Ectodermal cell (in vitro differentiated cells): ENCODE data around the gene RBM4B.
"Not testable (repeated sequence)": the region's sequence is repeated elsewhere in the genome, so short reads cannot be mapped to it uniquely, and the experiment has no call there.

Experiments
- H3K27ac ChIP-seq: 2 replicates; pipeline ENCODE4 v1.7.0; 2013; ENCODE audit warnings: mild to moderate bottlenecking, low read depth, low read length; ENCODE audit not compliant: insufficient read depth, poor library complexity, severe bottlenecking
- H3K27me3 ChIP-seq: 2 replicates; pipeline ENCODE4 v1.7.0; 2013; ENCODE audit warnings: mild to moderate bottlenecking, low read length; ENCODE audit not compliant: insufficient read depth, control insufficient read depth, poor library complexity, severe bottlenecking
- H3K36me3 ChIP-seq: one replicate; pipeline ENCODE4 v1.7.0; 2013; ENCODE audit warnings: low read length; ENCODE audit not compliant: control insufficient read depth, insufficient read depth
- H3K4me1 ChIP-seq: one replicate; pipeline ENCODE4 v1.7.0; 2013; ENCODE audit warnings: low read length; ENCODE audit not compliant: control insufficient read depth, insufficient read depth
- H3K4me3 ChIP-seq: 2 replicates; pipeline ENCODE4 v1.7.0; 2013; ENCODE audit warnings: low read depth, low read length, control low read depth; ENCODE audit not compliant: insufficient read depth
- H3K9me3 ChIP-seq: 2 replicates; pipeline ENCODE4 v1.7.0; 2013; ENCODE audit warnings: mild to moderate bottlenecking, low read length, moderate library complexity; ENCODE audit not compliant: control insufficient read depth
- WGBS, 2 experiments: methylation state at CpG; one replicate each; pipeline ENCODE4 v1.1.7; 2013; ENCODE audit warnings: missing lambda C conversion rate in 2 of 2; 5-methylcytosine and 5-hydroxymethylcytosine counted together

Gene RBM4B

GRCh38 chr11:66643745-66644437 lies 33.8 kb downstream of the RBM4B start:
- WGBS, 2 experiments = 95 to 96% methylated on average over 24 of the region's 24 CpGs
- H3K36me3 ChIP-seq = peaks cover 60% of the 10 kb centered on the region
- no peak overlapping the region for H3K27ac ChIP-seq
- peaks cover 43% of the 10 kb centered on the region for H3K4me1 ChIP-seq
- H3K4me3 ChIP-seq = peak overlapping the region; percentile 20
- H3K27me3 ChIP-seq = no peaks in the 10 kb centered on the region
- H3K9me3 ChIP-seq = no peaks in the 10 kb centered on the region

- Histone ChIP-seq H3K4me3 (peak overlapping the region; percentile 79), H3K27me3 (no peaks in the 10 kb centered on the region), H3K9me3 (no peaks in the 10 kb centered on the region), H3K4me1 (peaks cover 43% of the 10 kb centered on the region), H3K27ac (no peak overlapping the region), H3K36me3 (peaks cover 53% of the 10 kb centered on the region)
- 88 to 94% methylated on average over 3 of the region's 3 CpGs for WGBS, 2 experiments
Observed at GRCh38 chr11:66641834-66642233, 35.9 kb downstream of the RBM4B start.

DNA sequence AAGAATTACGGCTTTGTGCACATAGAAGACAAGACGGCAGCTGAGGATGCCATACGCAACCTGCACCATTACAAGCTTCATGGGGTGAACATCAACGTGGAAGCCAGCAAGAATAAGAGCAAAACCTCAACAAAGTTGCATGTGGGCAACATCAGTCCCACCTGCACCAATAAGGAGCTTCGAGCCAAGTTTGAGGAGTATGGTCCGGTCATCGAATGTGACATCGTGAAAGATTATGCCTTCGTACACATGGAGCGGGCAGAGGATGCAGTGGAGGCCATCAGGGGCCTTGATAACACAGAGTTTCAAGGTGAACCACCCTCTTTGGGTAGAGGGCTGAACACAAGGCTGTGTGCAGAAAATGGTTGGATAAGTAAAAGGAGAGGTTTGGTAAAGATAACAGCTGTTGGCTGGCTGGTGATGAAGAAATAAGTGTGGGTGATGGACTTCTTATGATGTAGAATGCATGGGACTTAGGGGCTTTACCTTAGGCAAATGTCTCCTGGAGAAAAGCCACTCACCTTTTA lies 37.8 kb downstream of the RBM4B start:
- peak overlapping the region; percentile 79 for H3K4me3 ChIP-seq
- peaks cover 33% of the 10 kb centered on the region for H3K36me3 ChIP-seq
- H3K27me3 ChIP-seq, H3K27ac ChIP-seq, H3K9me3 ChIP-seq: not testable (repeated sequence)
- H3K4me1 ChIP-seq = peaks cover 43% of the 10 kb centered on the region
- WGBS, 2 experiments = 86 to 87% methylated on average over 8 of the region's 10 CpGs

- no peaks in the 10 kb centered on the region for H3K9me3 ChIP-seq
- WGBS, 2 experiments = 9 to 15% methylated on average over 26 to 27 of the region's 27 CpGs
- peak overlapping the region; percentile 79 for H3K4me3 ChIP-seq
- peaks cover 37% of the 10 kb centered on the region for H3K4me1 ChIP-seq
- H3K27ac ChIP-seq = peak overlapping the region; percentile 93
- H3K36me3 ChIP-seq = peaks cover 33% of the 10 kb centered on the region
- H3K27me3 ChIP-seq = no peaks in the 10 kb centered on the region
Observed at GRCh38 chr11:66639066-66639813, 38.4 kb downstream of the RBM4B start.

DNA sequence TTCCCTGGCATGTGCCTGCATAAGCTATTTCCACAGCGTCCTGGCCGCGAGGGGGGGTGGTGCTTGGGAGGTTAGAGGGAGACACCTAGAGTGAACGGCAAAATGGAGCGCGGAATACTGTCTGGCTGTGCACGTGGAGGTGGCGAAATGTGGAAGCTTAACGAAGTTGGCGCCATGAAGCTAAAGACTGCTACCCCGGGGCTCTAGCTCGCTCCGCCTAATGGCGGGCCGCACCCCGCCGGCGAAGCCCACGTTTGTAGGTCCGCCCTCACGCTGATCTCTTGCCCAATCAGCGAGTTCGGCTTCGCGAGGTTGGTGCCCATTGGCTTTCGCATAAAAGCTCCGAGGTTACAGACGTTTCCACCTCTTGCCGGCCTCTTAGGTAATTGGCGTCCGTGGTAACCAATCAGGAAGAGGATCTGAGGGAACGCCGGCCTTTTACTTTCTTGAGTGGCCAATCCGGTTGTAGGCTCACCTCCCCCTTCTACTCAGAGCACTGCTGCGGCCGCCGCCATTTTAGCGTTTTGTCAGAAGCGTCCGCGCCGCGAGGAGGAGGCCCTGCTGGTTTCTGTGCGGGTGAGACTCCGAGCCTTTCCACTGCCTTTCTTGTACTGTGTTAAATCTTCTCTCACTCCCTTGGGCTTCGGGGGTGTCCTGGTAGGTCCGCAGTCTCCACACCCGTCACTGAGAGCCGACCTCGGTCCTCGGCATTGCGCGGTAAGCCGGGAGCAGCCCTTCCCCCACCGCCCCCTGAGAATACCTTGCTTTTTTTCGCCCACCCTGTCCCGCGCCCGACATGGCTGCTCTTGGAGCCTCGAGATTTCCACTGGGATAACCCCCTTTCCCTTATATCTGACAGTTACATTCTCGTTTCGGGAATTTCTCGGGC lies 39.3 kb downstream of the RBM4B start, which contains the start of gene RBM4:
Gene RBM4, plus strand, starts transcription at position 527 of the 889 bp plus-strand sequence. CDS start 1,009 bp downstream, outside the sequence.
- Histone ChIP-seq H3K36me3 (peaks cover 26% of the 10 kb centered on the region), H3K27me3 (no peaks in the 10 kb centered on the region)
- 0 to 1% methylated on average over 63 of the region's 63 CpGs for WGBS, 2 experiments

GRCh38 chr11:66637557-66638176 lies 40.0 kb downstream of the RBM4B start:
- Histone ChIP-seq H3K36me3 (peaks cover 19% of the 10 kb centered on the region), H3K27me3 (no peaks in the 10 kb centered on the region), H3K9me3 (no peaks in the 10 kb centered on the region), H3K4me3 (peak overlapping the region; percentile 18), H3K27ac (peak overlapping the region; percentile 62), H3K4me1 (peaks cover 24% of the 10 kb centered on the region)
- 58% methylated on average over 12 of the region's 12 CpGs for WGBS, 2 experiments

More for the DNA sequence above, 39.3 kb downstream of the RBM4B start, which contains the start of gene RBM4:
- H3K27ac ChIP-seq = peak within 1 kb of the TSS; percentile 93
- H3K4me3 ChIP-seq = peak within 1 kb of the TSS; percentile 79
- no peaks in the 10 kb centered on the region for H3K9me3 ChIP-seq
- peaks cover 29% of the 10 kb centered on the region for H3K4me1 ChIP-seq

- 95 to 96% methylated on average over 3 of the region's 3 CpGs for WGBS, 2 experiments
- Histone ChIP-seq H3K27ac (no peak overlapping the region), H3K4me1 (peaks cover 14% of the 10 kb centered on the region), H3K4me3 (no peak overlapping the region), H3K9me3 (no peaks in the 10 kb centered on the region), H3K36me3 (peaks cover 23% of the 10 kb centered on the region), H3K27me3 (no peaks in the 10 kb centered on the region)
Observed at GRCh38 chr11:66636411-66636810, 41.3 kb downstream of the RBM4B start.

- no peaks in the 10 kb centered on the region for H3K4me1 ChIP-seq
- H3K36me3 ChIP-seq = peaks cover 38% of the 10 kb centered on the region
- H3K27ac ChIP-seq = no peak overlapping the region
- WGBS, 2 experiments = 98 to 100% methylated on average over 2 of the region's 2 CpGs
- H3K9me3 ChIP-seq = no peaks in the 10 kb centered on the region
- H3K4me3 ChIP-seq = no peak overlapping the region
- H3K27me3 ChIP-seq = no peaks in the 10 kb centered on the region
Observed at GRCh38 chr11:66632952-66633351, 44.7 kb downstream of the RBM4B start.

DNA sequence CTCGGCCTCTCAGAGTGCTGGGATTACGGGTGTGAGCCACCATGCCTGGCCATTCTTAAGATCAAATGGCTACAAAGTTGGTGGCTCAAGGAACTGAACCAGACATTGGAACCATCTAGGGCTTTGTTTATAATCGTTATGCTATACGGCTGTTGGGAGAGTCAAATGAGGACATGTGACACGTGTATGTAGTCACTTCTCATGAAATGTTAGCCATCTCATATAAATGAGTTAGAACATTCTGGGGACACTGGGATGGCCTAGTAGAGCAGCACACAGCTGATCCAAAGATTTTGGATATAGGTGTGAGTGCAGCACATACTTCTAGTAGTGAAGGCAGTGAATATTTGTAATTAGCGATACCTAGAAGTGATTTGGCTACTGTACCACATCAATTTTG lies 45.8 kb downstream of the RBM4B start:
- no peak overlapping the region for H3K4me3 ChIP-seq
- no peaks in the 10 kb centered on the region for H3K27me3 ChIP-seq
- H3K4me1 ChIP-seq = no peaks in the 10 kb centered on the region
- 95 to 98% methylated on average over 6 of the region's 6 CpGs for WGBS, 2 experiments
- H3K27ac ChIP-seq = no peak overlapping the region
- H3K36me3 ChIP-seq = peaks cover 48% of the 10 kb centered on the region
- no peaks in the 10 kb centered on the region for H3K9me3 ChIP-seq
